K562 (cell line): ENCODE data around the gene SCIN.

Experiments used
- BRD4 ChIP-seq: fragments of 200-600 bp; sonication (generic); IDR thresholded peaks from 2 replicates; pipeline ENCODE4 v1.6.1; 2017; ENCODE audit warnings: inconsistent platforms
- CCAR2 ChIP-seq: fragments of 200-400 bp; formaldehyde crosslinking; IDR thresholded peaks from 2 replicates; pipeline ENCODE4 v1.6.1; 2017; ENCODE audit warnings: mild to moderate bottlenecking, low read depth, low read length
- TF ChIP-seq, protein P1 (sequence below): sonication (generic); formaldehyde crosslinking; IDR thresholded peaks from 2 replicates; pipeline ENCODE4 v1.8.1; 2022; ENCODE audit warnings: missing genetic modification reagents

DNA sequence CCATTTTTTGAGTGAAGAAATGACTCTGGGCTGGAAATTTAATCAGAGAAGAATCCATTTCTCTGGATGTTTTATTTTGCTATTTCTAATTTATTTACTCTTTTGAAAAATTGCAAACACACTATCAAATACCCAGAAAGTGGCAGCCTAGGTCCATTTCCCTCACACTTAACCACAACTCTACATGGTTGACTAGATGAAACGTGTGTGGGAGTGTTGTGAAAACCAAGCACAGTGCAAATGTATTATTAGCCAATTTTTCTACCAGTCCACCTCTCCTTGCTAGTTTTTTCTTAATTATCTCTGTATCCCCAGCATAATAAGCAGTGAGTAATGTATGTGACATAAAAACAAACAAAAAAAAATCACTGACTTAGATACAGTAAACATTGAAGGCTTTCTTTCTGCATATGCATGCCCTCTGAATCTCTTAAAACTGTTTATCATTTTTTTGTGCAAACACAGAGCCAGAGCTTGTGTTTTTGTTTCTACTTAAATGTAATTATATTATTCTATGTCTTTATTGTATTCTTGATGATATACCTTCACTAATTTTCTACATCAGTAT lies 30.9 kb downstream of the SCIN start:
- TF ChIP-seq CCAR2 (no peak), BRD4 (no peak)
- TF ChIP-seq, protein P1, sequence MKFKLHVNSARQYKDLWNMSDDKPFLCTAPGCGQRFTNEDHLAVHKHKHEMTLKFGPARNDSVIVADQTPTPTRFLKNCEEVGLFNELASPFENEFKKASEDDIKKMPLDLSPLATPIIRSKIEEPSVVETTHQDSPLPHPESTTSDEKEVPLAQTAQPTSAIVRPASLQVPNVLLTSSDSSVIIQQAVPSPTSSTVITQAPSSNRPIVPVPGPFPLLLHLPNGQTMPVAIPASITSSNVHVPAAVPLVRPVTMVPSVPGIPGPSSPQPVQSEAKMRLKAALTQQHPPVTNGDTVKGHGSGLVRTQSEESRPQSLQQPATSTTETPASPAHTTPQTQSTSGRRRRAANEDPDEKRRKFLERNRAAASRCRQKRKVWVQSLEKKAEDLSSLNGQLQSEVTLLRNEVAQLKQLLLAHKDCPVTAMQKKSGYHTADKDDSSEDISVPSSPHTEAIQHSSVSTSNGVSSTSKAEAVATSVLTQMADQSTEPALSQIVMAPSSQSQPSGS (CRISPR knock-in tag) = no peak
